ENCODE data around the gene PALLD.

PALLD gene

GRCh38 chr4:168587411-168588125 lies 90.7 kb downstream of the PALLD start:
- no peak for DNase-seq (ENCODE audit: low read depth in 1 of 2, low spot score in 1 of 2)

GRCh38 chr4:168588916-168589531 lies 92.2 kb downstream of the PALLD start:
- no peak for DNase-seq (ENCODE audit: low read depth in 1 of 2, low spot score in 1 of 2)

GRCh38 chr4:168592676-168593075 lies 95.8 kb downstream of the PALLD start:
- no peak for DNase-seq (ENCODE audit: low read depth in 1 of 2, low spot score in 1 of 2)

GRCh38 chr4:168593399-168593798 lies 96.5 kb downstream of the PALLD start:
- DNase-seq (ENCODE audit: low read depth in 1 of 2, low spot score in 1 of 2) = no peak

GRCh38 chr4:168594121-168594520 lies 97.3 kb downstream of the PALLD start:
- no peak for DNase-seq (ENCODE audit: low read depth in 1 of 2, low spot score in 1 of 2)

- DNase-seq (ENCODE audit: low read depth in 1 of 2, low spot score in 1 of 2) = no peak
These were observed 101.3 kb downstream of the PALLD start for GRCh38 chr4:168598191-168598590.

GRCh38 chr4:168600796-168601583 lies 104.1 kb downstream of the PALLD start:
- no peak for DNase-seq (ENCODE audit: low read depth in 1 of 2, low spot score in 1 of 2)

- DNase-seq (ENCODE audit: low read depth in 1 of 2, low spot score in 1 of 2) = no peak
These were observed 105.0 kb downstream of the PALLD start for GRCh38 chr4:168601899-168602298.

GRCh38 chr4:168604496-168605373 lies 107.9 kb downstream of the PALLD start:
- DNase-seq (ENCODE audit: low read depth in 1 of 2, low spot score in 1 of 2) = no peak

- DNase-seq (ENCODE audit: low read depth in 1 of 2, low spot score in 1 of 2) = no peak
These were observed 108.6 kb downstream of the PALLD start for GRCh38 chr4:168605411-168605810.

GRCh38 chr4:168607215-168607614 lies 110.4 kb downstream of the PALLD start:
- no peak for DNase-seq (ENCODE audit: low read depth in 1 of 2, low spot score in 1 of 2)

GRCh38 chr4:168608771-168609170 lies 111.9 kb downstream of the PALLD start:
- no peak for DNase-seq (ENCODE audit: low read depth in 1 of 2, low spot score in 1 of 2)

GRCh38 chr4:168609369-168609768 lies 112.5 kb downstream of the PALLD start:
- no peak for DNase-seq (ENCODE audit: low read depth in 1 of 2, low spot score in 1 of 2)

- DNase-seq (ENCODE audit: low read depth in 1 of 2, low spot score in 1 of 2) = no peak
These were observed 114.2 kb downstream of the PALLD start for GRCh38 chr4:168610911-168611530.

GRCh38 chr4:168612450-168613135 lies 115.7 kb downstream of the PALLD start:
- DNase-seq (ENCODE audit: low read depth in 1 of 2, low spot score in 1 of 2) = no peak

- DNase-seq (ENCODE audit: low read depth in 1 of 2, low spot score in 1 of 2) = no peak
These were observed 117.0 kb downstream of the PALLD start for GRCh38 chr4:168613869-168614268.

GRCh38 chr4:168614281-168615057 lies 117.6 kb downstream of the PALLD start:
- no peak for DNase-seq (ENCODE audit: low read depth in 1 of 2, low spot score in 1 of 2)

- DNase-seq (ENCODE audit: low read depth in 1 of 2, low spot score in 1 of 2) = no peak
These were observed 118.6 kb downstream of the PALLD start for GRCh38 chr4:168615294-168616065.
